AG04449 (cell line): ENCODE data around the gene PDE12.
A peak's percentile ranks its signal among the peaks of the same experiment; 100 is the strongest.

Experiments
- CTCF ChIA-PET: fragments of 350-600 bp; formaldehyde crosslinking; extraction: SDS; loops from one replicate; lab custom pipeline; 2021; ENCODE audit warnings: antibody characterized with exemption; lab: Yijun Ruan, JAX
- POLR2A ChIA-PET: fragments of 400-600, 350-600 bp; formaldehyde crosslinking; extraction: SDS; loops from one replicate; lab custom pipeline; 2020; ENCODE audit warnings: antibody characterized with exemption, inconsistent platforms; lab: Yijun Ruan, JAX
- DNase-seq: peaks from one replicate; pipeline ENCODE4 v3.0.0-alpha.2; 2010; ENCODE audit warnings: low read depth, low spot score
- H3K4me3 ChIP-seq: 2 replicates; pipeline ENCODE4 v1.5.1; 2011; ENCODE audit warnings: low read depth, mild to moderate bottlenecking, control low read depth, low read length
- CTCF ChIP-seq: IDR thresholded peaks from one replicate; pipeline ENCODE4 v1.5.1; 2011; ENCODE audit warnings: mild to moderate bottlenecking, moderate library complexity, low read length, control low read depth, inconsistent platforms; ENCODE audit not compliant: insufficient read depth; ENCODE audit errors: missing control alignments

PDE12 gene

GRCh38 chr3:57557085-57557537 lies 1.0 kb downstream of the PDE12 start:
- ChIA-PET POLR2A (interaction anchor here (1.4 to 2.1 kb wide), 2 partner anchors 40 to 329 kb away, joined by 4 to 11 read pairs; partner anchors contain the start of genes APPL1 and ARF4), CTCF (interaction anchor here (0.8 to 1.6 kb wide), 3 partner anchors 37 to 329 kb away, joined by 3 to 5 read pairs (median 3); no protein-coding TSS in a partner anchor)

GRCh38 chr3:57559526-57559925 lies 3.5 kb downstream of the PDE12 start:
- DNase-seq: no peak
- no peak for TF ChIP-seq CTCF
- POLR2A ChIA-PET: no interaction called here
- no peak overlapping the region for H3K4me3 ChIP-seq
- CTCF ChIA-PET: no interaction called here

More at GRCh38 chr3:57557085-57557537, 1.0 kb downstream of the PDE12 start:
- no peak for TF ChIP-seq CTCF
- no peak for DNase-seq
- peak overlapping the region; percentile 84 for H3K4me3 ChIP-seq

- POLR2A ChIA-PET: no interaction called here
- DNase-seq: no peak
- CTCF ChIA-PET: interaction anchor here (1.9 kb wide), 1 partner anchor 173 kb away, joined by 6 read pairs; no protein-coding TSS in a partner anchor
- TF ChIP-seq CTCF: no peak
- no peak overlapping the region for H3K4me3 ChIP-seq
These were observed 13.9 kb downstream of the PDE12 start for GRCh38 chr3:57569859-57570450.

GRCh38 chr3:57570878-57571277 lies 14.8 kb downstream of the PDE12 start:
- CTCF ChIA-PET: no interaction called here
- no peak for DNase-seq
- no peak for TF ChIP-seq CTCF
- POLR2A ChIA-PET: no interaction called here
- no peak overlapping the region for H3K4me3 ChIP-seq

GRCh38 chr3:57572096-57572495 lies 16.0 kb downstream of the PDE12 start:
- H3K4me3 ChIP-seq: no peak overlapping the region
- TF ChIP-seq CTCF: no peak
- ChIA-PET CTCF (interaction anchor here (1.2 kb wide), 1 partner anchor 402 kb away, joined by 3 read pairs; no protein-coding TSS in a partner anchor), POLR2A (interaction anchor here (0.7 to 1.5 kb wide), 2 partner anchors 16 to 25 kb away, joined by 3 to 4 read pairs; partner anchors contain the start of gene ARF4)
- DNase-seq: no peak

GRCh38 chr3:57575966-57576626 lies 20.0 kb downstream of the PDE12 start:
- TF ChIP-seq CTCF: no peak
- ChIA-PET POLR2A (interaction anchor here (0.6 kb wide), 1 partner anchor 13 kb away, joined by 3 read pairs; no protein-coding TSS in a partner anchor), CTCF (no interaction called here)
- no peak overlapping the region for H3K4me3 ChIP-seq
- DNase-seq: no peak
